Gastrocnemius medialis (tissue), 4 donors: ENCODE data around the gene TDRD12. TPM values are rescaled to one million over a fixed set of nuclear protein-coding genes. Genes with fewer than 3 reads are reported as not detected.
"Not testable (repeated sequence)": the region's sequence is repeated elsewhere in the genome, so short reads cannot be mapped to it uniquely, and the experiment has no call there.

Experiments
- ATAC-seq, 2 donors: fragments of 150-250 bp; one replicate each; pipeline ENCODE4 v1.9.1; 2016
- DNase-seq, 2 donors: peaks; one replicate each; pipeline ENCODE4 v3.0.0-alpha.2; 2019
- H3K27ac ChIP-seq, 4 donors: fragments of 200-600 bp; sonication (generic); 1 replicate in 1 of 4; 2 replicates in 3 of 4; pipeline ENCODE4 v1.5.1; 2016 to 2018; ENCODE audit warnings: mild to moderate bottlenecking in 2 of 4, moderate library complexity in 1 of 4
- H3K27me3 ChIP-seq, 3 donors: fragments of 200-600 bp; sonication (generic) in 2 of 3; 1 replicate in 1 of 3; 2 replicates in 2 of 3; pipeline versions ENCODE4 v1.5.1 to v1.6.0; 2016 to 2019; ENCODE audit warnings: mild to moderate bottlenecking in 1 of 3, moderate library complexity in 1 of 3
- H3K36me3 ChIP-seq, 2 donors: fragments of 200-600 bp; sonication (generic) in 1 of 2; one replicate each; pipeline ENCODE4 v1.5.1; 2017 to 2018
- H3K4me1 ChIP-seq, 2 donors: fragments of 200-600 bp; sonication (generic) in 1 of 2; one replicate each; pipeline ENCODE4 v1.5.1; 2016 to 2017; ENCODE audit warnings: mild to moderate bottlenecking in 2 of 2
- H3K4me3 ChIP-seq, 4 donors: fragments of 200-600 bp; sonication (generic) in 3 of 4; 1 replicate in 1 of 4; 2 replicates in 3 of 4; pipeline ENCODE4 v1.5.1; 2016 to 2019; ENCODE audit warnings: mild to moderate bottlenecking in 2 of 4
- H3K9me3 ChIP-seq, 3 donors: fragments of 200-600 bp; sonication (generic) in 2 of 3; 1 replicate in 1 of 3; 2 replicates in 2 of 3; pipeline ENCODE4 v1.5.1; 2016 to 2019
- CTCF ChIP-seq, 5 experiments: fragments of 450-650 bp in 3 of 5; fragments of 200-600 bp in 2 of 5; sonication (generic) in 2 of 5; IDR thresholded peaks in 4 of 5; conservative IDR thresholded peaks in 1 of 5; 1 replicate in 4 of 5; 2 replicates in 1 of 5; pipeline ENCODE4 v1.5.1; 2016 to 2019; ENCODE audit warnings: antibody characterized with exemption in 5 of 5, mild to moderate bottlenecking in 3 of 5, moderate library complexity in 3 of 5
- POLR2A ChIP-seq, 2 donors: fragments of 450-650 bp; IDR thresholded peaks; one replicate each; pipeline ENCODE4 v1.6.1; 2017; ENCODE audit warnings: antibody characterized with exemption in 2 of 2, mild to moderate bottlenecking in 2 of 2, moderate library complexity in 2 of 2
- in situ Hi-C, 4 donors: fragments of 200-750 bp; cut with MboI; loops; one replicate each; pipeline versions ENCODE4 v1.15.0 to v1.8.0; 2017; ENCODE audit warnings: low sequenced_read_pairs in 4 of 4
- intact Hi-C: fragments of 100-400 bp; cut with DNase I; formaldehyde crosslinking; loops from one replicate; pipeline ENCODE4 v1.15.1; 2023; ENCODE audit warnings: low total_unique reads
- total RNA-seq, 4 donors: library from RNA; depleted of rRNA; stranded (reverse); fragments of >200 nt; gene quantifications; one replicate each; pipeline versions ENCODE4 v1.1.0 to v1.2.3, GENCODE V29; 2016

TDRD12 gene
- total RNA-seq, 4 donors from 2014 or later, result 0.10 to 1.0 (median 0.37) TPM

- ATAC-seq, intact Hi-C loops: not testable (repeated sequence)
These were observed 24.1 kb upstream of the TDRD12 start for GRCh38 chr19:32695506-32695905.

GRCh38 chr19:32696771-32697170 is 22.8 kb upstream of the TDRD12 start:
- DNase-seq, result peak in 1 of 2 donors; percentile 74
- ATAC-seq, result peak in 1 of 2 donors; percentile 54
- H3K9me3 ChIP-seq, H3K4me3 ChIP-seq, intact Hi-C loops, H3K27me3 ChIP-seq: not testable (repeated sequence)
- Histone ChIP-seq H3K4me1 (peaks cover 30 to 39% of the 10 kb centered on the region in 2 donors), H3K27ac (peak overlapping the region; percentile 60 to 71 (median 66)), H3K36me3 (peaks cover 0 to 21% of the 10 kb centered on the region in 2 donors)
- in situ Hi-C loops, result loop anchor here in 1 of 4 donors (10.0 to 25.0 kb wide), 2 partner anchors 112 to 334 kb away; partner anchors contain the start of gene PDCD5

More at GRCh38 chr19:32695506-32695905, 24.1 kb upstream of the TDRD12 start:
- H3K4me3 ChIP-seq, H3K27me3 ChIP-seq, DNase-seq, H3K9me3 ChIP-seq: not testable (repeated sequence)
- H3K27ac ChIP-seq, result peak overlapping the region; percentile 51 to 71 (median 62)
- H3K36me3 ChIP-seq, result peaks cover 0 to 21% of the 10 kb centered on the region in 2 donors
- in situ Hi-C loops, result loop anchor here in 1 of 4 donors (10.0 to 25.0 kb wide), 2 partner anchors 111 to 333 kb away; partner anchors contain the start of gene PDCD5
- H3K4me1 ChIP-seq, result peaks cover 40 to 45% of the 10 kb centered on the region in 2 donors

- H3K27ac ChIP-seq, intact Hi-C loops, ATAC-seq, H3K4me3 ChIP-seq, in situ Hi-C loops, H3K27me3 ChIP-seq, DNase-seq, H3K9me3 ChIP-seq: not testable (repeated sequence)
- Histone ChIP-seq H3K4me1 (peaks cover 5 to 13% of the 10 kb centered on the region in 2 donors), H3K36me3 (peaks cover 0 to 32% of the 10 kb centered on the region in 2 donors)
These were observed 19.4 kb upstream of the TDRD12 start for GRCh38 chr19:32700129-32700528.

GRCh38 chr19:32702010-32702409 is 17.6 kb upstream of the TDRD12 start:
- H3K36me3 ChIP-seq, result peaks cover 0 to 32% of the 10 kb centered on the region in 2 donors
- DNase-seq (no peak), ATAC-seq (no peak)
- H3K4me1 ChIP-seq, result no peaks in the 10 kb centered on the region
- TF ChIP-seq POLR2A (IDR thresholded peaks at IDR 0.05), result no peak
- no peak for TF ChIP-seq CTCF (IDR thresholded peaks at IDR 0.05 in 4 of 5, conservative IDR thresholded peaks at IDR 0.05 in 1 of 5)
- no peaks in the 10 kb centered on the region for H3K27me3 ChIP-seq
- no peak overlapping the region for H3K4me3 ChIP-seq
- peaks cover 0 to 6% (median 0%) of the 10 kb centered on the region in 3 donors for H3K9me3 ChIP-seq
- intact Hi-C loops, result no loop called here
- no peak overlapping the region for H3K27ac ChIP-seq
- in situ Hi-C loops, result no loop called here

- H3K27ac ChIP-seq, H3K27me3 ChIP-seq, DNase-seq, ATAC-seq, H3K9me3 ChIP-seq, H3K4me1 ChIP-seq, intact Hi-C loops, H3K4me3 ChIP-seq, in situ Hi-C loops: not testable (repeated sequence)
- H3K36me3 ChIP-seq, result peaks cover 0 to 25% of the 10 kb centered on the region in 2 donors
These were observed 15.6 kb upstream of the TDRD12 start for GRCh38 chr19:32704006-32704405.

GRCh38 chr19:32708457-32708856 is 11.1 kb upstream of the TDRD12 start:
- H3K36me3 ChIP-seq, result peaks cover 0 to 41% of the 10 kb centered on the region in 2 donors
- H3K27ac ChIP-seq, result no peak overlapping the region
- intact Hi-C loops (no loop called here), in situ Hi-C loops (no loop called here)
- H3K4me3 ChIP-seq, result no peak overlapping the region
- TF ChIP-seq CTCF (IDR thresholded peaks at IDR 0.05 in 4 of 5, conservative IDR thresholded peaks at IDR 0.05 in 1 of 5) (no peak), POLR2A (IDR thresholded peaks at IDR 0.05) (no peak)
- no peaks in the 10 kb centered on the region for H3K27me3 ChIP-seq
- H3K4me1 ChIP-seq, result no peaks in the 10 kb centered on the region
- DNase-seq (no peak), ATAC-seq (no peak)
- H3K9me3 ChIP-seq, result peaks cover 0 to 6% (median 0%) of the 10 kb centered on the region in 3 donors

- in situ Hi-C loops (no loop called here), intact Hi-C loops (no loop called here)
- no peak for TF ChIP-seq POLR2A (IDR thresholded peaks at IDR 0.05)
- TF ChIP-seq CTCF (IDR thresholded peaks at IDR 0.05 in 4 of 5, conservative IDR thresholded peaks at IDR 0.05 in 1 of 5), result no peak
- ATAC-seq (no peak), DNase-seq (no peak)
- no peaks in the 10 kb centered on the region for H3K4me1 ChIP-seq
- no peak overlapping the region for H3K27ac ChIP-seq
- H3K4me3 ChIP-seq, result no peak overlapping the region
- peaks cover 0 to 6% (median 0%) of the 10 kb centered on the region in 3 donors for H3K9me3 ChIP-seq
- peaks cover 0 to 43% of the 10 kb centered on the region in 2 donors for H3K36me3 ChIP-seq
- H3K27me3 ChIP-seq, result no peaks in the 10 kb centered on the region
These were observed 10.5 kb upstream of the TDRD12 start for GRCh38 chr19:32709032-32709431.
